HEK293 (cell line): ENCODE measurements around the gene COQ10B.

Experiments used
- CTCF ChIP-seq: fragments of 450-650 bp; formaldehyde crosslinking; IDR thresholded peaks from 2 replicates; pipeline ENCODE4 v1.5.1; 2016; ENCODE audit warnings: missing biosample characterization, missing genetic modification characterization
- FEZF1 ChIP-seq: fragments of 450-650 bp; formaldehyde crosslinking; IDR thresholded peaks from 2 replicates; pipeline ENCODE4 v1.5.1; 2016; ENCODE audit warnings: missing biosample characterization, missing genetic modification characterization
- MZF1 ChIP-seq: fragments of 450-650 bp; formaldehyde crosslinking; IDR thresholded peaks from 2 replicates; pipeline ENCODE4 v1.5.1; 2017; ENCODE audit warnings: missing biosample characterization, missing genetic modification characterization, borderline replicate concordance
- TCF7L2 ChIP-seq: IDR thresholded peaks from 2 replicates; pipeline ENCODE4 v1.6.1; 2011; ENCODE audit warnings: low read depth, mild to moderate bottlenecking, inconsistent platforms, low read length, moderate library complexity, borderline replicate concordance
- TRIM28 ChIP-seq: IDR thresholded peaks from 2 replicates; pipeline ENCODE4 v1.6.1; 2011; ENCODE audit warnings: low read length, control low read depth, borderline replicate concordance
- ZBTB10 ChIP-seq: fragments of 450-650 bp; formaldehyde crosslinking; IDR thresholded peaks from 2 replicates; pipeline ENCODE4 v1.5.1; 2016; ENCODE audit warnings: missing biosample characterization, missing genetic modification characterization
- ZNF624 ChIP-seq: fragments of 450-650 bp; formaldehyde crosslinking; IDR thresholded peaks from 2 replicates; pipeline ENCODE4 v1.5.1; 2017; ENCODE audit warnings: missing biosample characterization, missing genetic modification characterization
- ZNF677 ChIP-seq: fragments of 450-650 bp; IDR thresholded peaks from 2 replicates; pipeline ENCODE4 v1.5.0; 2018; ENCODE audit warnings: missing biosample characterization, mild to moderate bottlenecking, missing genetic modification characterization, moderate library complexity
- ZNF76 ChIP-seq: fragments of 450-650 bp; formaldehyde crosslinking; IDR thresholded peaks from 2 replicates; pipeline ENCODE4; 2016; ENCODE audit warnings: low read depth, missing biosample characterization, missing genetic modification characterization, borderline replicate concordance
- TF ChIP-seq, protein P1 (sequence below): fragments of 450-650 bp; formaldehyde crosslinking; IDR thresholded peaks from 2 replicates; pipeline ENCODE4 v1.5.1; 2016; ENCODE audit warnings: missing biosample characterization, missing genetic modification characterization, low read depth
- TF ChIP-seq, protein P2 (sequence below): fragments of 450-650 bp; formaldehyde crosslinking; conservative IDR thresholded peaks from 2 replicates; pipeline ENCODE4 v1.5.1; 2016; ENCODE audit warnings: low read depth, missing biosample characterization, missing genetic modification characterization

- TF ChIP-seq FEZF1: no peak
- TF ChIP-seq, protein P1, sequence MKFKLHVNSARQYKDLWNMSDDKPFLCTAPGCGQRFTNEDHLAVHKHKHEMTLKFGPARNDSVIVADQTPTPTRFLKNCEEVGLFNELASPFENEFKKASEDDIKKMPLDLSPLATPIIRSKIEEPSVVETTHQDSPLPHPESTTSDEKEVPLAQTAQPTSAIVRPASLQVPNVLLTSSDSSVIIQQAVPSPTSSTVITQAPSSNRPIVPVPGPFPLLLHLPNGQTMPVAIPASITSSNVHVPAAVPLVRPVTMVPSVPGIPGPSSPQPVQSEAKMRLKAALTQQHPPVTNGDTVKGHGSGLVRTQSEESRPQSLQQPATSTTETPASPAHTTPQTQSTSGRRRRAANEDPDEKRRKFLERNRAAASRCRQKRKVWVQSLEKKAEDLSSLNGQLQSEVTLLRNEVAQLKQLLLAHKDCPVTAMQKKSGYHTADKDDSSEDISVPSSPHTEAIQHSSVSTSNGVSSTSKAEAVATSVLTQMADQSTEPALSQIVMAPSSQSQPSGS (tag by site-specific recombination): no peak
- no peak for TF ChIP-seq CTCF
- no peak for TF ChIP-seq TCF7L2
- no peak for TF ChIP-seq MZF1 (tag by site-specific recombination)
- TF ChIP-seq ZNF624: no peak
- TF ChIP-seq ZNF677: no peak
- TF ChIP-seq, protein P2, sequence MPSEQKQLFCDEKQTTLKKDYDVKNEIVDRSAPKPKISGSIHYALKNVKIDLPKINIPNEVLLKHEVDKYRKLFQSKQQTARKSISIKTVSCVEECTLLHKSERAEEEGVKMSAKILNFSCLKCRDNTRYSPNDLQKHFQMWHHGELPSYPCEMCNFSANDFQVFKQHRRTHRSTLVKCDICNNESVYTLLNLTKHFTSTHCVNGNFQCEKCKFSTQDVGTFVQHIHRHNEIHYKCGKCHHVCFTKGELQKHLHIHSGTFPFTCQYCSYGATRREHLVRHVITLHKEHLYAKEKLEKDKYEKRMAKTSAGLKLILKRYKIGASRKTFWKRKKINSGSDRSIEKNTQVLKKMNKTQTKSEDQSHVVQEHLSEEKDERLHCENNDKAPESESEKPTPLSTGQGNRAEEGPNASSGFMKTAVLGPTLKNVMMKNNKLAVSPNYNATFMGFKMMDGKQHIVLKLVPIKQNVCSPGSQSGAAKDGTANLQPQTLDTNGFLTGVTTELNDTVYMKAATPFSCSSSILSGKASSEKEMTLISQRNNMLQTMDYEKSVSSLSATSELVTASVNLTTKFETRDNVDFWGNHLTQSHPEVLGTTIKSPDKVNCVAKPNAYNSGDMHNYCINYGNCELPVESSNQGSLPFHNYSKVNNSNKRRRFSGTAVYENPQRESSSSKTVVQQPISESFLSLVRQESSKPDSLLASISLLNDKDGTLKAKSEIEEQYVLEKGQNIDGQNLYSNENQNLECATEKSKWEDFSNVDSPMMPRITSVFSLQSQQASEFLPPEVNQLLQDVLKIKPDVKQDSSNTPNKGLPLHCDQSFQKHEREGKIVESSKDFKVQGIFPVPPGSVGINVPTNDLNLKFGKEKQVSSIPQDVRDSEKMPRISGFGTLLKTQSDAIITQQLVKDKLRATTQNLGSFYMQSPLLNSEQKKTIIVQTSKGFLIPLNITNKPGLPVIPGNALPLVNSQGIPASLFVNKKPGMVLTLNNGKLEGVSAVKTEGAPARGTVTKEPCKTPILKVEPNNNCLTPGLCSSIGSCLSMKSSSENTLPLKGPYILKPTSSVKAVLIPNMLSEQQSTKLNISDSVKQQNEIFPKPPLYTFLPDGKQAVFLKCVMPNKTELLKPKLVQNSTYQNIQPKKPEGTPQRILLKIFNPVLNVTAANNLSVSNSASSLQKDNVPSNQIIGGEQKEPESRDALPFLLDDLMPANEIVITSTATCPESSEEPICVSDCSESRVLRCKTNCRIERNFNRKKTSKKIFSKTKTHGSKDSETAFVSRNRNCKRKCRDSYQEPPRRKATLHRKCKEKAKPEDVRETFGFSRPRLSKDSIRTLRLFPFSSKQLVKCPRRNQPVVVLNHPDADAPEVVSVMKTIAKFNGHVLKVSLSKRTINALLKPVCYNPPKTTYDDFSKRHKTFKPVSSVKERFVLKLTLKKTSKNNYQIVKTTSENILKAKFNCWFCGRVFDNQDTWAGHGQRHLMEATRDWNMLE: no peak
- TF ChIP-seq ZBTB10 (tag by site-specific recombination): no peak
- no peak for TF ChIP-seq TRIM28
- TF ChIP-seq ZNF76: no peak
Measured at GRCh38 chr2:197433780-197434438, 19.4 kb upstream of the COQ10B start.
